C4-2B (cell line): Measurements from ENCODE around the gene DNM3.

Source experiments
- ZFX ChIP-seq: fragments of 450-650 bp; IDR thresholded peaks from 2 replicates; pipeline ENCODE4 v1.6.1; 2017
- TF ChIP-seq, protein P1 (sequence below): fragments of 450-650 bp; conservative IDR thresholded peaks from 2 replicates; pipeline ENCODE4 v1.5.1; 2017; ENCODE audit warnings: mild to moderate bottlenecking

DNA sequence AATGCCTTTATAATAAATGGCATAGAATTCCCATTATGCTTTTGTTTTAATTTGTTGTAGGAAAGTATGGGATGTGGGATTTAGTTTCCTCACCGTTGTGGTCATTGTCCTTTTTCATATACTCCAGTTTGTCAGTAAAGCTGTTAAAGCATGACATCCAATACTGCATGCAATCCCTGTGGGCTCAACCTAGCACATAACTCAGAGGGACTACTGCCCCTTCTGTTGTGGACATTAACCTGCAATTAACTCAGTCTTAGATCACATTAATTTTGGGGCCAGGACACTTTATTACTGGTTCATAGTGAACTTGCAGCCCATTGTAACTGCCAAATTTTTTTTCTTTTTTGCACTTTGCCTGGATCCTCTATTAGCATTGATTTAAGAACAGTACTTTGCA is 112.5 kb downstream of the DNM3 start:
- TF ChIP-seq, protein P1, sequence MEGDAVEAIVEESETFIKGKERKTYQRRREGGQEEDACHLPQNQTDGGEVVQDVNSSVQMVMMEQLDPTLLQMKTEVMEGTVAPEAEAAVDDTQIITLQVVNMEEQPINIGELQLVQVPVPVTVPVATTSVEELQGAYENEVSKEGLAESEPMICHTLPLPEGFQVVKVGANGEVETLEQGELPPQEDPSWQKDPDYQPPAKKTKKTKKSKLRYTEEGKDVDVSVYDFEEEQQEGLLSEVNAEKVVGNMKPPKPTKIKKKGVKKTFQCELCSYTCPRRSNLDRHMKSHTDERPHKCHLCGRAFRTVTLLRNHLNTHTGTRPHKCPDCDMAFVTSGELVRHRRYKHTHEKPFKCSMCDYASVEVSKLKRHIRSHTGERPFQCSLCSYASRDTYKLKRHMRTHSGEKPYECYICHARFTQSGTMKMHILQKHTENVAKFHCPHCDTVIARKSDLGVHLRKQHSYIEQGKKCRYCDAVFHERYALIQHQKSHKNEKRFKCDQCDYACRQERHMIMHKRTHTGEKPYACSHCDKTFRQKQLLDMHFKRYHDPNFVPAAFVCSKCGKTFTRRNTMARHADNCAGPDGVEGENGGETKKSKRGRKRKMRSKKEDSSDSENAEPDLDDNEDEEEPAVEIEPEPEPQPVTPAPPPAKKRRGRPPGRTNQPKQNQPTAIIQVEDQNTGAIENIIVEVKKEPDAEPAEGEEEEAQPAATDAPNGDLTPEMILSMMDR, result no peak
- no peak for TF ChIP-seq ZFX
